H1 (cell line): Measurements from ENCODE around the gene UTRN. TPM values are rescaled to one million over a fixed set of nuclear protein-coding genes. Genes with fewer than 3 reads are reported as not detected.

ENCODE experiments used
- CBX5 ChIP-seq: fragments of 300-800, 300-1000 bp; sonication (generic); IDR thresholded peaks from 2 replicates; pipeline ENCODE4 v1.7.1; 2016; ENCODE audit warnings: antibody characterized with exemption, low read length, low read depth
- polyA plus RNA-seq, 7 experiments: library from polyadenylated mRNA; depleted of rRNA in 3 of 7; stranded (reverse) in 5 of 7; unstranded in 2 of 7; fragments of >200 nt in 5 of 7; fragments of 200-250 nt in 2 of 7; gene quantifications; 1 replicate in 5 of 7; 2 replicates in 1 of 7; 4 replicates in 1 of 7; pipeline versions ENCODE4 v1.2.1 to v1.2.3, GENCODE V29; 2011 to 2013; ENCODE audit warnings: missing spikeins in 2 of 7, mixed read lengths in 2 of 7
- total RNA-seq: library from RNA; stranded (reverse); fragmentation: NEBNext Ultra II Directional; extraction: Animal tissue kit (Norgen Biotek cat#: 25700); gene quantifications from 2 replicates; pipeline ENCODE4 v1.2.1, GENCODE V29; 2021

UTRN gene
- total and polyA plus RNA-seq, 2 of the 8 experiments (the other 6 are each of a cell fraction or from before 2014, with no cell fraction given): 25.0 to 112 TPM

GRCh38 chr6:144314003-144314485 lies 28.9 kb downstream of the UTRN start (continued):
- no peak for TF ChIP-seq CBX5
